Glomerular endothelial cell (primary cell): ENCODE measurements around the gene COL4A1. TPM values are rescaled to one million over a fixed set of nuclear protein-coding genes. Genes with fewer than 3 reads are reported as not detected.

Experiments used
- DNase-seq: peaks from one replicate; pipeline ENCODE4 v3.0.0-alpha.2; 2011; ENCODE audit warnings: low read depth, low spot score; ENCODE audit errors: extremely low read depth
- total RNA-seq: library from RNA; depleted of rRNA; stranded (reverse); fragments of >200 nt; gene quantifications from 2 replicates; pipeline ENCODE4 v1.2.3, GENCODE V29; 2015

The COL4A1 gene
- total RNA-seq, 1 donor from 2014 or later = 4,558 TPM

DNA sequence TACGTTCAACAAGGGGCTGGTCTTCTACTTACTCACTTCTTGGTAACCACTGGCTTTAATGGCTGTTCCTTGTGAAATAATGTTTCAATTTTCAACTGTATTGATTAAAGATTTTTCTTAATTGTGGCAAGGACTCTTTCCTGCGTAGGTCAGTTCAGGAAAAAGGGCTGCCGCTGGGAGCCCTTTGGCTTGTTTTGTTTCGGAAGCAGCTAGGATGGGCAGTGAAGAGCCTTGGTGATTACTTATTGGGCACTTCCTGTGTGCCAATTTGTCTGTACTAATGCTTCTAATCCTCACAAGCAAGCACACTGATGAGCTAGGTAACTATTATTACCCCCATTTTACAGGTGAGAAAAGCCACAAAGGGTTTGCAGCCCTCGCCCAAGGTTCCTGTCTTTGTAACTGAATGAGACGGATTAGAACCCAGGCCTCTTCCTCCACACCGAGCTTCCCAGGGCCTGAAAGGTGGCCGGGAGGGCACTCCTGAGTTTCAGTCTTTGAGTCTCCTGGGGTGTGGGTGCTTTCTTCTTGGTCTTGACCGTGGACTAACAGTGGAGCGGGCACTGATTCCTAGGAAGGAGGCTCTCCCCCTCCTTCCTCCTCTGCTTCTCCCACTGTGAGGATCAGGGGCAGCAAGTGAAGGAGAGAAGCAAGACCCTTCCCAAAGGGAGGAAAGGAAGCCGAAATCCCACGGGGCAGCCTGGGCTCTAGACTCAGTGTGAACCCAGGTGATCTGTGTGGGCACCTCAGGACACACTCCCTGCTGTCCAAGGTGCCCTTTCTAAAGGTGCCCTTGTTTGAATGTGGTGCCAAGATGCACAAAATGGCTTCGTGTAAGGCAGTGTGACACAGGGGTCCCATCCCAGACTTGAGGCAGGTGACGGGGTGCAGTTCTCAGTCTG, 3.8 kb upstream of the COL4A1 start:
- DNase-seq = no peak

DNA sequence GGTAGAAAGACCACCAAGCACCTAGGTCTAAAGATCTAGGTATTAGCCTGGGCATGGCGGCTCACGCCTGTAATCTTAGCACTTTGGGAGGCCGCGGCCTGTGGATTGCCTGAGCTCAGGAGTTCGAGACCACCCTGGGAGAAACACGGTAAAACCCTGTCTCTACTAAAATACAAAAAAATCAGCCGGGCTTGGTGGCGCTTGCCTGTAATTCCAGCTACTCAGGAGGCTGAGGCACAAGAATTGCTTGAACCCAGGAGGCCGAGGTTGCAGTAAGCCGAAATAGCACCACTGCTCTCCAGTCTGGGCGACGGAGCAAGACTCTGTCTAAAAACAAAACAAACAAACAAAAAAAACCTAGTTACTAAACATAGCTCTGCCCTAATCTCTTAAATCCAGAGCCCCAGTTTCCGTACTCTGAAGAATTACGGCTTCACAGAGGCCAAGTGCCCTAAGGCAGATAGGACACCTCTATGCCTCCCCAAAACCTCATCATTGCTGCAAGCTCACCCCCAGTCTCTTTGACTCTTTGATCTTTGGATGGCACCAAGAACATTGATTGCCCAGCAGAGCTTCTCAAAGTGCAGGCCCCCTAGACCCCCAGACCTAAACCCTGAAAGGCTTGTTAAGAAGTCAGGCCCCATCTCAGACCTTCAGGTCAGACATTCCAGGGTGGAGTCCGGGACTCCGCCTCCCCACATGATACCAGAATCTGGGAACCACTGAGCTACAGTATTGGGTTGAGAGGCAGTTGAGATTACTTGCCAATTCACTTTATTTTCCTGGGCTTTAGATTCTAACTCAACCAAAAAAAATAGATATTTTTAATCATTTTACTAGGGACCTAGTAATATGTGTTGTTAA, 2.9 kb upstream of the COL4A1 start:
- no peak for DNase-seq

DNA sequence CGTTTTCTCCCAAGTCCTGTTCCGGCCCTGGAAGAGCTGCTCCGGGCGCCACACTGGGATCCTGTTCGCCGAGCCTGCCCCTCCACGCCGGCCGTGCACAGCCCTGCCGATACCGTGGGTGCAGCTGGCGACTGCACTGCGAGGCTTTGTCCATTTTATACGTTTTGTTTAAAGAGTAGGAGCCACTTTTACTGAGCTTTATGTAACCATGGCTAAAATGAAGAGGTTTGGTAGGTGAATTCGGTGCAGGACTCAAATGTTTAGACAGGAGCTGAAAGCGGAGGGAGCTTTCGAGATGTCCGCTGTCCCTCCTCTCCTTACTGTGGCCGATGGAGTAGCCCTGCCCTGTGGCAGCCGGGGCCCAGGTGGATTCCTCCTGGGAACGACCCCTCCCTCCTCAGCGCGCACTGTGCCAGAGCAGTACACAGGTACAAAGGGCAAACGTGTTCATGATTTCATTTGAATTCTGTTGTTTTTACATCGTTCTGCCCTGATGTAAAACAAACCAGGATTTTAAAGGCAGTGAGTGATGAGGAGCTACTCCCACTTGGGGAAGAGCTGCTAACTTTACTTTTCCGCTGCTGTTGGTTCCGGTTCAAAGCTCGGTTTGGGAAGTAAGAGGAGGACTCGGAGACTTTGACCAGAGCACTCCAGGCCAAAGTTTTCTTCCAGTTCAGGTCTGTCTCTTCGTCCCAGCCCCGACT, 1.9 kb upstream of the COL4A1 start:
- DNase-seq = no peak

DNA sequence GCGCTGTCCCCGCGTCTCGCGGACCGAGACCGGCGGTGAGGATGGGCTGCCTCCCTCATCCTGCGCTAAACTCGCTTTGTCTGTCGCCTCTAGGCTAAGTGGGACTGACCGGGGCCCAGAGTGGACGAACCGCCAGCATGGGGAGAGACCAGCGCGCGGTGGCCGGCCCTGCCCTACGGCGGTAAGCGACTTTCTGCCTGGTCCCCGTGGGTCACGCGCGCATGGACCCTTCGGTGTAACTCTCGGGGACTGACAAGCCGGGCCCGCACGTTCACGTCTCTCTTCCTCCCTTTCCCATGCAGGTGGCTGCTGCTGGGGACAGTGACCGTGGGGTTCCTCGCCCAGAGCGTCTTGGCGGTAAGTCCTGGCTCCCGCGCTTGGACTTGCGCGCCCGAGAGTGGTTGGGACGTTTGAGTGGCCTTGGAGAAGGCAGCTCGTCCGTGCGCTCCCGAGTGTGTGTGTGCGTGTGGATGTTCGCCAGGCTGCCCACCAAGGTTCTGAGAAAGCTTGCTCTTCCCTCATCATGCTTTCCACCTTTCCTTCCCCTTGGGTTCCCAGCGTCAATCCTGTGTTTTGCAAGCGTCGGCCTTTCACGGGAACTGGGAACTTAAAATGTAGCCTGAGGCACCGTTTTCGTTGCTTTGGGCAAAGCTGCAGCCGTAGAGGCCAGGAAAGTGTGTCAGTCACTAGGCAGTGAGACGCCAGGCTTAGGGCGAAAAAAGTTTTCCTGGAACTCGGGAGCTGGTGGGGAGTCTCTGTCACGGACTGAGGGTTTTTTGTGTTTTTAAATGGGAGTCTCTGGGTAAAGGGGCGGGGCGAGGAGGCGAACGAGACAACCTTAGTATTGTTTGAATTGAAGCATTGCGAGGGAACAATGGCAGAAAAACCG, 1.1 kb upstream of the COL4A1 start:
- no peak for DNase-seq

DNA sequence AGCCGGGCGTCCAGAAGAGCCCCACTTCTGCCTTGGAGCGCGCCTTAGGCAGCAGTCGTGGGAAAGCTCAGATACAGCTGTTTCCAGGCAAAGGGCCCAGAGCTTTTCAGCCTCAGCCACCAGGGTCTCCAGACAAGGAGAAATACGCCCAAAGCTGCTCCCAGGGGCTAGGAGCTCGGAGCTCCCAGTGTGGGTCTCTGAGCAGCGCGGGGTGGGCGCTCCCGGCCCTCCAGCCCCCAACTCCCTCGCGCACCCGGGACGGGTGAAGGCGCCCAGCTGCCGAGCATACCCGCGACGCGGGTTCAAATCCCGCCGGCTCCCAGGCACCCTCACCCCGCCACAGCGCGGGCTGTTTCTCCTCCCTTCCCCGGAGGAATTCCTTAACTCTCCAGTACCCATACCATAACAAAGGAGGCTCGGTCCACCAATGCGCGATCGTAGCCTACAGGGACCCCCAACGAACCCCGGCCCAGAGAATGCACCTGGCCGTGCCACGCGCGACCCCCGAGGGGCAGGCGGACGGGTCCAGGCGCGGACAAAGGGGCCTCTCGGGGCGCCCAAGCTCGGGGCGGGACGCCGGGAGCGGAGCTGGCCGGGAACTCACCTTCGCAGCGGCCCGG, 507 bp downstream of the COL4A1 start:
- no peak for DNase-seq

DNA sequence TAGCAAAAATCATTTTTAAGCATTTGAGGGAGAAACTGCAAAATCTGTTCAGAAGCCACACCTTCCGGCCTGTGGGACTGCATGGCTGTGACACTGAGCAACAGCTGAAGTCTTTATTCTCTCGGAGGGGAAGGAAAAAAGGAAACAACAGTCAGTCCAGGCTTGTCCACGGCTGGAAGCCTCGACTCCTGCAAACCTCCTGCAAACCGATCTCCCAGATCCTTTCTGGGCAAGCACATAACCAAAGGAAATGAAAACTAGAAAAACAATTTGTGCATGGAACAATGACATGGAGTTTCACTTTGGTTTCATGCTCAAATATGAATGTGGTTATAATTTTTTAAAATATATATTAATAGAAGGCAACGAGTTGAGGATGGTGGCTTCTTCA, 1.0 kb downstream of the COL4A1 start:
- DNase-seq = no peak

DNA sequence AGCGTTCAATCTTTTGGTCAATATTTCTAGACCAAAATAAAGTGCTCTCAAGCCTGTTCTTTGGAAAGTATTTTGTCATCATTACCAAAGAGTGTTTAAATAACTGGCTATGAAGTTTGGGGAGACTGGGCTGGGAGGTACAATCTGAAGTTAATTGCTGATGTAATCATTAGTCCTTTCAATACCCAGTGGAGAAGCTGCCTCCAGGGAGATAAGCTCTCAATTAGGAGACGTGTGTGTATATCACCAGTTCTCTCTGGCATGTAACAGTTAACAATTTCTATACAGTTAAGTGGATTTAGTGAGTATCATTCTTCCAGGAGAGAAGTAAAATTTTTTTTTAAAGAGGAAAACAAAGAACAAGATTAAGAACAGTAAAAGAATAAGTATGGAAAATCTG, 1.4 kb downstream of the COL4A1 start:
- DNase-seq = no peak

DNA sequence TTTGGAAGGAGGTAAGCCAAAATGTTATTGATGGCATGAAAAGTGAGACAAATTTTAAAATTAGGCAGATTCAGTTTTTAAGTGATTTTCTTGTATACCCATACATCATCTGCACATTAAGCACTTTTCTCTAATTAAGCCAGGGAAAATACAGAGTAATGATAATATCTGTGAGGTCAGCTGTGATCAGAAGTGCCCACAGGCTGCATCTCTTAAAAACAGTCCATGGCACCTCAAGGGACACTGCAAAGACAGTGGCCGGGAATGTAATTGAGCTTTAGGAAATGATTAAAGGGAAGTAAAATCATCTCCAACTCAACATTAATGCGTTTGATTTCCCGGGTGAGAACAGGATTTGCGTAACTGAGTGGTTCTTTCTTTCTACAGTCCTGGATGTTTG, 2.0 kb downstream of the COL4A1 start:
- DNase-seq = no peak

DNA sequence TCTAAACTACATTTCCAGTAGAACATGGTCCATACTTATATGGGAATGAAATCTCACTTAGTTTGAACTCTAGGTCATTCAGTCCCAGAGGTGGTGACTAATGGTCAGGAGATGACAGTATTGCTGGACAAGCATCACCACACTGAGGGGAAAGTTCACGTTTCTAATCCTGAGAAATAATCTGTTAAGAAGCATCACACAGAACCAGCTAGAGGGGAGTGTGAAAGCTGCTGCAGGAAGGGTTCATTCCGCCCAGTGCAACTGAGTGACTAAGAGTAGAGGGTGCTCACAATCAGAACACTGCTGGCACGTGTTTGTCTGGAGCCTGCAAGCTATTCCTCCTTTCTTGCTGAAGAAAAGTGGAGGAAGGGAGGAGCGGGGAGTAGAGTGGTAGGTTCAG, 2.7 kb downstream of the COL4A1 start:
- no peak for DNase-seq

DNA sequence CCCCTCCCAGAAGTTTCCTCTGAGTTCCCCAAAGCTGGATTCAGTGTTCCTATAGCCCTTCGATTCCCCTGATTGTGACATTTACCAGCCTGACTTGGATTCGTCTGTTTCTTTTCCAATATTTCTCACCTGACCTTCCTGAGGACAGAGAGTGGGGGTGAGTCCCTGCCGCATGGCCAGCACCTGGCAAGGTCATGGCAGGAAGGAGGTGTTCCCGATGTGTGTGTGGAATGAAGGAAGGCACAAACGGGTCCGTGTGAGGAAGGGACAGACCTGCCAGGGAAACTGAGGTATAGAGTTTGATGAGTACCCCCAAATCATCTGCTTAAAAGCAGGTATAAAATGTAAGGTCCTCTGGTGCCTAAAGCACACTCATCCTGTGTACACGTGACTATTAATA, 3.3 kb downstream of the COL4A1 start:
- DNase-seq = no peak

DNA sequence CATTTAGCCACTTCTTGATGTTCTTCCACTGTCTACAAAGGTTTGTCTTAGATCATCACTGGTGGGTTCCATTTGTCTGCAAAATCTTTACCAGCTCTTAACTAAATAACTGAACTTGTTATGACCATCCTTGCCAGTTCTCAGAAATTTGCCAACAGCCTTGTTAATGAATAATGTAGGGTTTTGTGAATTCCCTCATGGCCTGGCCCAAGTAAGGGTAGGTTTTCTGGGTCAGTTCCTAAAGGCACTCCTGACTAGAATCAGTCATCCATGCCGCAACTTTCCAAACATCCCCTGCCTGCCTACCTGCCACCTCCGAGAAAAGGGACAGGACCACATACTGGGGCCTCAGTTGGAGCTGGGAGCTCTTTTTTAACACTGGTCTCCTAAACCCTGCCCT, 4.0 kb downstream of the COL4A1 start:
- no peak for DNase-seq

DNA sequence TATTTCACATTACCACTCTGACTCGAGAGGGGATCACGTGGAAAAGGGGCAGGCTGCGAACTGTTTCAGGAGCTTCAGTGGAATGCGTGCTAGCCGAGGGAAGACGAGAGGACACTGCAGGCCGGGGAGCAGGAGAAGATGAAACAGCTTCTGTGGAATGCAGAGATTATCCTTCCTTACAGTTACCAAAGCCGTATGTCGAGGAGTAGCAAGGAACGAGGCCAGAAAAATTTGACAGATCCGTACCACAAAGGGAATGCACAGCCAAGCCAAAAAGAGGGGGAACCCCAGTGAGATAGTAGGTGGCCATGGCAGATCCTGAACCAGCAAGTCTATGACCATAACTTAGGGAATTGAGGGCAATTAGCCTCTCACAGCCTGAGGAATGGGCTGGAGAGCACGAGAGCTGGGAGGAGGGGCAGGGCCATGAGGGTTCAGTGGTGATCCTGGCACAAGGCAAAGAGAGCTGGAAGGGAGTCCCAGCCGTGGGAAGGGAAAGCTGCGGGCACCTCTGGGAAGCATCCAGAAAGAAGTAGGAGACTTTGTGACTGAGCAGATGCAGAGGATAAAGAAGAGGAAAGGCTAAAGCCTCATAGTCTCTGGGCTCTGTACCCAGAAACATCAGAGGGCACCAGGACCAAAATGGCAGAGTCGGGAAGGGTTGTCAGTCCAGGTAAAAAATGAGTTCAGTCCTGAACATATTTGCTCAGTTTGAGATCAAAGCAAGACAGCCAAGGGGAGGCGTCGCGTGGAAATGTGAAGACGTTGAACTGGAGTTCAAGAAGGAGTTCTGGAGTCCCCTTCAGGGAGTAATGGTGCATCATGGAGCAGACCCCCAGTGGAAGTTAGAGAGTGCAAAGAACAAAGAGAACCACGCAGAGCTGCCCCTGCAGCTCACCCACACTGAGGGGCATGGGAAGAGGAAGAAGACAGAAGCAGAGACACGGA, 5.1 kb downstream of the COL4A1 start:
- no peak for DNase-seq

DNA sequence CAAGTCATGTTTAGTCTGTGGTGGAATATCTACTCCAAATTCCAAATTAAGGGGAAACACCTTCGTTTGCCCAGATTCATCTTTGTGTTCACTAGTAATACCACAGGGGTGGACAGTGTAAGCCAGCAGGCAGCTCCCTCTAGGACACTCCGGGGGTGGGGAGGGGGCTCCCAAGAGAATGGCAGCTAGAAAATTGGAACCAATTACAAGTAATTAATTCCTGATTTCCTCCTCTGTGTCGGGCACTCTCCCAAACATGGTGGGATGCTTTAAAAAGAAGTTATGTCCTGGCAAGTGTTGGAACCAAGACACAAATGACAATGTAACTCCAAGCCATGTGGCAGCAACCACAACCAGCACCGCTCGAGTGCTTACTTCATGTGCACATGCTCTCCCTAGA, 5.9 kb downstream of the COL4A1 start:
- DNase-seq = no peak

DNA sequence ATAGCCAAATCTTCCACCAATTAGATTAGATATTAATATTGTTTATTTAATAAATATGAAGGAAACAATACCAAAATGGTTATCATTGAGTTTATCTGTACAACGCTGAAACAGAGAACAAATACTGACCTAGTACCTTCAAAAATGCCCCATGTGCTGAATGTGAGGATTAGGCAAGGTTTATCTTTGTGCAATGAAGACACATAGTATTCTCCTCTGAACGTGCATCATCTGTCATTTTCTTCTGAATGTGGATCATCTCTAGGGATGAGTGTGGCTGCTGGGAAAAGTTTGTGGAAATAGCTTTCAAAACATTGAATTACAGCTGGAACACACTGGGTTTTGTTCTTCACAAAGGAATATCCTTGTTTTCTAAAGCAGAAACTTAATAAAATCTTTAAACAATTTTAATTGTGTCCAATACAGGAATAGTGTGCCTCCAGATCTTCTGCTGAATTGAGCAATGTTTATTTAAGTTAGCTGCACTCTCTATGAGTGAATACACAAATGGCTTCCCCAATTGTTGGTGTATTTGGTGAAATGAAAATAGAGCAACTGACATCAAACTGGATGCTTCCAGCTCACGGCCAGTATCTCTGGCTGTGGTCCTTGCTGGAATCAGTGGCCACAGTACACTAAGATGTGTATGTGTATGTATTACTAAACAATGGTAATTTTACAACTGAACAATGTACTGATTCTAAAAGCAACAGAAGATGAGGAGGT, 6.7 kb downstream of the COL4A1 start:
- no peak for DNase-seq

DNA sequence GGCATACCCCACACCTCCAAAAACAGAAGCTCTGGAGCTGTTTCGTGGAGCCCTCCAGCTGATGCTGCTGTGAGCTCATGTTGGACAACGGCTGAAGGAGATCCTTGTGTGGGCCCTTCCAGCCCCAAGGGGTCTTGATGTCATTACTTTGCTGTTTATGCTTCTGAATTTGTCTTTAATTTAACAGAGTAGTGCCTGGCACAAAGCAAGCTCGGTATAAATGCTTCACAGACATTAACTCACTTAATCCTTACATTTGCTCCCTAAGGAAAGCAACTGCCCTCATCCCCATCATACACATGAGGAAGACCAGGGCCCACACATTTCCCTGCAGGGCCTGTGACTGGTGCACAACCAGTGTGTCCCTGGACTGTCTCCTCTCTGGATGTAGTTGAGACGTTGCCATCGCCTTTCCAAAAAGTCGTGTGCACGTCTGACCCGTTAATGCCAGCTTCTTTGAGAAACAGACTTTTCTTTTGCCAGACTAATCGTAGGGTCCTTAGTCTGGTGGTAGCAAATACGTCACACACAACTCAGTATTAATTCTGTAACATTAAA, 7.6 kb downstream of the COL4A1 start:
- no peak for DNase-seq

DNA sequence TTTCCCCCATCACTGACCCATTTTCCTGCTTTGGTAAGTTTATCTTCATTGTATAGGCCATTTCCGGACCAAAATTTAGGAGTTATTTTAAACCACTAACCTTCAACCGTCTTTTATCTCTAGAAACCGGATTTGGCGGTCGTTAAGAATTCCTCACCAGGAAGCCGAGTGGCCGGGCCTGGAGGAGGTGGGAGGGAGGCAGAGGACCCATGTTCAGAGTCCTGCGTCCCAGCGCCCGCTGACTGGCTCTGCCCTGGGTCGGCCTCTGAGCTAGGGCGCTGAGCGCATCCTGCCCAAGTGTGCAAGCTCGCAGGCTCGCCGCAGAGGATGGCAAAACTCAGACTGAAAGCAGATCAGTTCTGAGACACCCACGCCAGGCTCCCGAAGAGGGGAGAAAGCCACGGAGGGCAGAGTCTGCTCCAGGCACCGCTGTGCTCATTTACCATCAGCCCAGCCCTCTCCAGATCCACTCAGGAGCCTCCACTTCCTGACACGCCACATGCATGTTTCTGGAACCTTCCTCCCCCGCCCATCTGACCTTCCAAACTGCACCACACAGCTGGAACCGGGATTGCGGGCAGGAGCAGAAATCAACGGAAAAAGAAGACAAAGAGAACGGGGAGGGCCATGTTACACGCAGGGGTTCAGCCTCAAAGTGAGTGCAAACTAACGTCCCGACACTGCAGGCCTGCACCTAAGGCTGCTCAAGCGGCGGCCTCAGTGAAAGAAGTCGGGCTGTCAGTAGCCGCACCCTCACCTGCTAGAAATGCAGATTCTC, 8.3 kb downstream of the COL4A1 start:
- no peak for DNase-seq
